Natural killer cell (primary cell): ENCODE results near the gene FOXD2. TPM values are rescaled to one million over a fixed set of nuclear protein-coding genes. Genes with fewer than 3 reads are reported as not detected.

Experiments used
- ATAC-seq, 3 donors: fragments of 150-1000 bp in 2 of 3; fragments of 200-7000 bp in 1 of 3; cut with Tn5 transposase; 1 replicate in 1 of 3; 2 replicates in 2 of 3; pipeline ENCODE4 v1.10.0; 2021; ENCODE audit warnings: mild to moderate bottlenecking in 2 of 3, moderate library complexity in 2 of 3
- DNase-seq, 2 donors: peaks; one replicate each; pipeline versions ENCODE4 v3.0.0 to v3.0.0-alpha.2; 2013 to 2021; ENCODE audit warnings: mixed read lengths in 1 of 2
- H3K27ac ChIP-seq: one replicate; pipeline ENCODE4 v1.5.1; 2013; ENCODE audit warnings: mild to moderate bottlenecking, low read length
- H3K27me3 ChIP-seq: one replicate; pipeline ENCODE4 v1.6.1; 2013; ENCODE audit warnings: low read length; ENCODE audit not compliant: control insufficient read depth, insufficient read depth
- H3K36me3 ChIP-seq: one replicate; pipeline ENCODE4 v1.6.1; 2013; ENCODE audit warnings: low read length; ENCODE audit not compliant: control insufficient read depth, insufficient read depth
- H3K4me1 ChIP-seq: one replicate; pipeline ENCODE4 v1.6.1; 2013; ENCODE audit warnings: low read length; ENCODE audit not compliant: control insufficient read depth, insufficient read depth
- H3K4me3 ChIP-seq: one replicate; pipeline ENCODE4 v1.5.1; 2013; ENCODE audit warnings: low read length
- H3K9me3 ChIP-seq: one replicate; pipeline ENCODE4 v1.6.1; 2013; ENCODE audit warnings: low read length; ENCODE audit not compliant: control insufficient read depth, insufficient read depth
- H3K27ac Mint-ChIP-seq, 2 donors: one replicate each; pipeline ENCODE4 v1.8.0; 2022; ENCODE audit warnings: mild to moderate bottlenecking in 2 of 2, mixed read lengths in 2 of 2, moderate library complexity in 1 of 2
- H3K27me3 Mint-ChIP-seq, 2 donors: one replicate each; pipeline ENCODE4 v1.8.0; 2022; ENCODE audit warnings: low read depth in 2 of 2, mixed read lengths in 2 of 2
- H3K36me3 Mint-ChIP-seq: one replicate; pipeline ENCODE4 v1.8.0; 2022; ENCODE audit warnings: mixed read lengths
- H3K4me1 Mint-ChIP-seq, 2 donors: one replicate each; pipeline ENCODE4 v1.8.0; 2022; ENCODE audit warnings: mixed read lengths in 2 of 2
- H3K4me3 Mint-ChIP-seq: one replicate; pipeline ENCODE4 v1.8.0; 2022; ENCODE audit warnings: mild to moderate bottlenecking, moderate library complexity, mixed read lengths
- H3K9me3 Mint-ChIP-seq, 2 donors: one replicate each; pipeline ENCODE4 v1.8.0; 2022; ENCODE audit warnings: mixed read lengths in 2 of 2
- WGBS: methylation state at CpG from one replicate; pipeline ENCODE4 v1.1.7; 2013; ENCODE audit warnings: missing lambda C conversion rate; ENCODE audit not compliant: insufficient coverage; 5-methylcytosine and 5-hydroxymethylcytosine counted together
- intact Hi-C: fragments of 100-400 bp; cut with micrococcal nuclease; formaldehyde crosslinking; loops from one replicate; pipeline ENCODE4 v1.14.2; 2022
- total RNA-seq, 4 donors: library from RNA; stranded (reverse); fragments of 120-200 nt in 1 of 4; gene quantifications; one replicate each; pipeline versions ENCODE4 v1.2.3 to v1.2.4, GENCODE V29; 2013 to 2022
- TF ChIP-seq, protein P1 (sequence below): fragments of 200-600 bp; IDR thresholded peaks from one replicate; pipeline ENCODE4 v1.8.0; 2022; ENCODE audit warnings: antibody characterized with exemption

Gene FOXD2
- total RNA-seq, 3 donors from 2014 or later (not counting 1 experiment from before 2014, with no cell fraction given), result 0.49 to 1.4 (median 1.1) TPM

DNA sequence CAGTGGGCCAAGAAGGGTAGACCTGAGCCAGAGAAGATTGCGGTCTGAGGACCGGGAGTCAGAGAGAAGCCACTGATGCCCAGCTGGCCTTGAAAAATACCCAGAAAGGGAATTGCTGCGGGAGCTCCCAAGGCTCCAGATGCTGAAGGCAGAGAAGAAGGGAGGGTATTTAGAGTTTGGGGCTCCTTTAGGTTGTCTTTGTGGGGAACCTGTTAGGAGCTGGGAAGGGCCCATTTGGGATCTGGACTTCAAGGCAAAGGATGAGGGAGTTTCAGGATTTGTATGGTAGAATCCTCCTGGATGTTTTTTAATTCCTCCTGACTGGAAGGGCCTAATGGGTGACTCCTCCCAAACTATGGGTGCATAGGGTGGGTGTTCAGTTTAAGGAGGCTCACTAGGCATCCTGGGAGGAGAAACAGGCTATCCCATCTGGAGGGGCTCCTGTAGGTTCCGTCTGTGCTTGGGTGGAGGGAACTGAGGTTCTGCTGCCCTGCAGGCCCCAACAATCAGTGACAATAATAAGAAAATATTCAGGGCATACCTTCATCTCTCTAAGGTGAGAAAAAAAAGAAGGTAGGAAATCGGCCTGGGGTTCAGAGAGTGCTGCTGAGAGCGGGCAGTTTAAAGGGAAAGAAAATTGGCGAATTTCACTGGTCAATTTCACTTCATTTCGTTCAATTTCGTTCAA, 5.1 kb downstream of the FOXD2 start:
- Histone ChIP-seq H3K9me3 (peaks cover 3% of the 10 kb centered on the region), H3K27me3 (peaks cover 72% of the 10 kb centered on the region), H3K27ac (no peak overlapping the region), H3K4me1 (peaks cover 35% of the 10 kb centered on the region), H3K4me3 (no peak overlapping the region), H3K36me3 (no peaks in the 10 kb centered on the region)
- H3K27ac Mint-ChIP-seq, result peak overlapping the region in 1 of 2 donors; percentile 34
- ATAC-seq (no peak), DNase-seq (no peak)
- no peaks in the 10 kb centered on the region for H3K9me3 Mint-ChIP-seq
- 34% methylated on average over 4 of the region's 9 CpGs for WGBS
- H3K36me3 Mint-ChIP-seq, result no peaks in the 10 kb centered on the region
- H3K27me3 Mint-ChIP-seq, result peaks cover 0 to 30% of the 10 kb centered on the region in 2 donors
- intact Hi-C loops, result no loop called here
- H3K4me1 Mint-ChIP-seq, result peaks cover 10 to 21% of the 10 kb centered on the region in 2 donors
- TF ChIP-seq, protein P1, sequence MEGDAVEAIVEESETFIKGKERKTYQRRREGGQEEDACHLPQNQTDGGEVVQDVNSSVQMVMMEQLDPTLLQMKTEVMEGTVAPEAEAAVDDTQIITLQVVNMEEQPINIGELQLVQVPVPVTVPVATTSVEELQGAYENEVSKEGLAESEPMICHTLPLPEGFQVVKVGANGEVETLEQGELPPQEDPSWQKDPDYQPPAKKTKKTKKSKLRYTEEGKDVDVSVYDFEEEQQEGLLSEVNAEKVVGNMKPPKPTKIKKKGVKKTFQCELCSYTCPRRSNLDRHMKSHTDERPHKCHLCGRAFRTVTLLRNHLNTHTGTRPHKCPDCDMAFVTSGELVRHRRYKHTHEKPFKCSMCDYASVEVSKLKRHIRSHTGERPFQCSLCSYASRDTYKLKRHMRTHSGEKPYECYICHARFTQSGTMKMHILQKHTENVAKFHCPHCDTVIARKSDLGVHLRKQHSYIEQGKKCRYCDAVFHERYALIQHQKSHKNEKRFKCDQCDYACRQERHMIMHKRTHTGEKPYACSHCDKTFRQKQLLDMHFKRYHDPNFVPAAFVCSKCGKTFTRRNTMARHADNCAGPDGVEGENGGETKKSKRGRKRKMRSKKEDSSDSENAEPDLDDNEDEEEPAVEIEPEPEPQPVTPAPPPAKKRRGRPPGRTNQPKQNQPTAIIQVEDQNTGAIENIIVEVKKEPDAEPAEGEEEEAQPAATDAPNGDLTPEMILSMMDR, result no peak
- peak overlapping the region; percentile 41 for H3K4me3 Mint-ChIP-seq

DNA sequence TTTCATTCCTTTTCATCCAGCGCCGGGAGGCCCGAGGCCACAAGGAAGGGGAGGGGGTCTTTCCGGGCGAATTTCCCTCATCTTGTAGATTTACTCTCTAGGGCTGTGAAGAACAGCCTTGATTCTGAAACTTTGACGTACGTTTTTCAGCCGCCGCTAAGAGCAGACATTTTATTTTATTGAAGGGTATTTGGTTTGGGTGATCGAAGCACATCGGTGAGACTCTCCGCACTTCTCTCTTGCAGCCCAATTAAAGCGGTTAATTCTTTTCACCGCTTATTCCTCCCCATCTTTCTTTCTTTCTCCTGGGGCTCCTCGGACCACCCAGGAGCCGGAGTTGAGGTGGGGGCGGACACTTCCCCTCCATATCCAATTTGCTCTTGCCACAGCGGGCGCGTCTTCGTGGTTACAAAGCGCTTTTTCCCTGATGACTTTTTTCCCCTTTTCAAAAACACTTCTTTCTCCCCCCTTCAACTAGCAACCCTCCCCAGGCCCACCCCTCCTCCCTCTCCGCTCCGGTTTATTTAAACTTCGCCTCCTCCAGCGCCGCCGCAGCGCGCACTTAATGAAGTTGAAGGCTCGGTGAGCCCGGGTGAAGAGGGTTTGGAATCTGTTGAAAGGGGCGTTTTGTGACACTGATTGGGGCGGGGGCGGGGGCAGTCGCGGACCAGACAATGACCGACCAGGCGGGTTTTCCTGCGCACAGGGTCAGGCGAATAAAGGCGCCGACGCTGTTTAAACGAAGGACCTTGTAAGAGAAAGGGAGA, 5.9 kb downstream of the FOXD2 start:
- no peaks in the 10 kb centered on the region for H3K9me3 Mint-ChIP-seq
- H3K4me3 Mint-ChIP-seq, result peak overlapping the region; percentile 74
- peaks cover 31% of the 10 kb centered on the region for H3K4me1 ChIP-seq
- no peak overlapping the region for H3K27ac ChIP-seq
- DNase-seq, result peak in 1 of 2 donors; percentile 24
- TF ChIP-seq, protein P1, result no peak
- H3K4me3 ChIP-seq, result no peak overlapping the region
- peaks cover 3% of the 10 kb centered on the region for H3K9me3 ChIP-seq
- H3K27ac Mint-ChIP-seq, result peak overlapping the region in 1 of 2 donors; percentile 34
- WGBS, result 10% methylated on average over 42 of the region's 45 CpGs
- ATAC-seq, result no peak
- H3K4me1 Mint-ChIP-seq, result peaks cover 10 to 21% of the 10 kb centered on the region in 2 donors
- H3K27me3 Mint-ChIP-seq, result peaks cover 0 to 37% of the 10 kb centered on the region in 2 donors
- no peaks in the 10 kb centered on the region for H3K36me3 Mint-ChIP-seq
- H3K36me3 ChIP-seq, result no peaks in the 10 kb centered on the region
- intact Hi-C loops, result no loop called here
- peaks cover 79% of the 10 kb centered on the region for H3K27me3 ChIP-seq

- H3K27me3 Mint-ChIP-seq, result peaks cover 0 to 43% of the 10 kb centered on the region in 2 donors
- no peaks in the 10 kb centered on the region for H3K9me3 Mint-ChIP-seq
- Histone ChIP-seq H3K27ac (no peak overlapping the region), H3K36me3 (no peaks in the 10 kb centered on the region), H3K4me1 (peaks cover 31% of the 10 kb centered on the region), H3K9me3 (peaks cover 3% of the 10 kb centered on the region), H3K27me3 (peaks cover 83% of the 10 kb centered on the region), H3K4me3 (no peak overlapping the region)
- peak overlapping the region; percentile 74 for H3K4me3 Mint-ChIP-seq
- intact Hi-C loops, result no loop called here
- no peak overlapping the region for H3K27ac Mint-ChIP-seq
- peaks cover 10 to 21% of the 10 kb centered on the region in 2 donors for H3K4me1 Mint-ChIP-seq
- H3K36me3 Mint-ChIP-seq, result no peaks in the 10 kb centered on the region
- DNase-seq (peak in 1 of 2 donors; percentile 36), ATAC-seq (peak in 1 of 3 donors; percentile 22)
- TF ChIP-seq, protein P1, result no peak
- WGBS, result 10% methylated on average over 15 of the region's 15 CpGs
These were observed 6.4 kb downstream of the FOXD2 start for GRCh38 chr1:47444297-47444561.
